Measurements from ENCODE around the gene HPS1.
"Not testable (repeated sequence)": the region's sequence is repeated elsewhere in the genome, so short reads cannot be mapped to it uniquely, and the experiment has no call there.

Gene HPS1

GRCh38 chr10:98388101-98388655, 58.6 kb downstream of the HPS1 start:
- DNase-seq = no peak

GRCh38 chr10:98384531-98385133, 62.1 kb downstream of the HPS1 start:
- DNase-seq = no peak

- no peak for DNase-seq
Observed at GRCh38 chr10:98383869-98384268, 62.9 kb downstream of the HPS1 start.

GRCh38 chr10:98383134-98383667, 63.5 kb downstream of the HPS1 start:
- not testable (repeated sequence) for DNase-seq

GRCh38 chr10:98382691-98383101, 64.0 kb downstream of the HPS1 start:
- no peak for DNase-seq

- no peak for DNase-seq
Observed at GRCh38 chr10:98380493-98381339, 66.0 kb downstream of the HPS1 start.

GRCh38 chr10:98378722-98379121, 68.0 kb downstream of the HPS1 start:
- no peak for DNase-seq

- DNase-seq = no peak
Observed at GRCh38 chr10:98377536-98377935, 69.2 kb downstream of the HPS1 start.

GRCh38 chr10:98377001-98377400, 69.7 kb downstream of the HPS1 start:
- no peak for DNase-seq

- no peak for DNase-seq
Observed at GRCh38 chr10:98376485-98376884, 70.2 kb downstream of the HPS1 start.

- DNase-seq = no peak
Observed at GRCh38 chr10:98374217-98374985, 72.3 kb downstream of the HPS1 start.

GRCh38 chr10:98373260-98374040, 73.3 kb downstream of the HPS1 start:
- DNase-seq = no peak

- no peak for DNase-seq
Observed at GRCh38 chr10:98370831-98371820, 75.6 kb downstream of the HPS1 start.

GRCh38 chr10:98369801-98370200, 76.9 kb downstream of the HPS1 start:
- no peak for DNase-seq

- DNase-seq = no peak
Observed at GRCh38 chr10:98368644-98369043, 78.1 kb downstream of the HPS1 start.

GRCh38 chr10:98367604-98368451, 78.9 kb downstream of the HPS1 start:
- peak; percentile 33 for DNase-seq
